SH-SY5Y (cell line): ENCODE results near the gene EVA1C.

Source experiments
- GATA2 ChIP-seq: IDR thresholded peaks from 2 replicates; pipeline ENCODE4 v1.6.1; 2011; ENCODE audit warnings: mild to moderate bottlenecking, low read depth, low read length
- GATA3 ChIP-seq: IDR thresholded peaks from 2 replicates; pipeline ENCODE4 v1.6.1; 2011; ENCODE audit warnings: low read depth, mild to moderate bottlenecking, low read length, moderate library complexity

DNA sequence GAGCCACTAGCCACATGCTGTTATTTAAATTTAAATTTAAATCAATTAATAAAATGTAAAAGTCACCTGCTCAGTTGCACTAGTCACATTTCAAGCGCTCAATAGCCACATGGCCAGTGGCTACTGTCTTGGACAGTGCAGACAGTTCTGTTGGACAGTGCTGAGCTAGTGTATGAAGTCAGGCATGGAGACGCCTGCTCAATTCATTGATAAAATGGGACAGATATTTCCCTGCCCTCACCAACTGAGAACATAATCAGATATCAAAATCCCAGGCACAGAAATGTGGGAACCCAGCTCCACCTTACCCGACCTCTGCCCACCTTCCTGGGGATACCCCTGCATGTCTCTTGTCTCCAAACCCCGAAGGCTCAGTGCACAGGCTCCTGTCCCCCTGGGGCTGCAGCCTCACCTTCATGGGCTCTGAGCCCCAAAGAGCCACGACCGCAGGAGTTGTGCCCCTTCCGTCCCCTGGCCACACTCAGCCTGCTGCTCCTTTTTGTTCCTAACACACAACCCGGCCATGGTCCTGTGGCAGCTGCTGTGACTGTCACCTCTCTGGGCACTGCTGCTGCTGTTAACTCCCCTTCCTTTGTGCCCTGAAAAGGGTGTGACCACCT lies 109.3 kb downstream of the EVA1C start:
- no peak for TF ChIP-seq GATA2
- TF ChIP-seq GATA3 = no peak
